NOMO-1 (cell line): Measurements from ENCODE around the gene SCN2A.
"Not testable (repeated sequence)": the region's sequence is repeated elsewhere in the genome, so short reads cannot be mapped to it uniquely, and the experiment has no call there.

Source experiments
- DNase-seq, 2 experiments: peaks; one replicate each; lab custom pipeline; 2025; ENCODE audit not compliant: unreplicated experiment in 2 of 2; lab: John Stamatoyannopoulos, UW

SCN2A gene

DNA sequence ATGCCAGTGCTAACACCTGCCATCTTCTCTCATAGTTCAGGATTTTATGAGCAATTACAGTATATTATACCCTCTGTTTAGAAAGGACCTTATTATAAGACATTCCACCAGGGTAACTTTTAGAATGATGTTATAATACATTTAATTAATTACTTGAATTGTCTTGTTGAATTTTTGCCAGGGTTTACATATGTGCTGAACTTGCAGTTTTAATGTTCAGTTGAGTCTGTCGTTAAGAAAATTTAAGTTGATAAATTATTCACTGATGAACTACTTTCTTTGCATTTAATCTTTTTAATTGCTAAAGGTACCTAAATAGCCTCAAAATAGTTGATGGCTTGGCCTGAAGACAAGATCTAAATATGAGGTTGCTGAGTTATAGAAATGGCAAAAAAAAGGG lies 68.1 kb downstream of the SCN2A start:
- DNase-seq: no peak

DNA sequence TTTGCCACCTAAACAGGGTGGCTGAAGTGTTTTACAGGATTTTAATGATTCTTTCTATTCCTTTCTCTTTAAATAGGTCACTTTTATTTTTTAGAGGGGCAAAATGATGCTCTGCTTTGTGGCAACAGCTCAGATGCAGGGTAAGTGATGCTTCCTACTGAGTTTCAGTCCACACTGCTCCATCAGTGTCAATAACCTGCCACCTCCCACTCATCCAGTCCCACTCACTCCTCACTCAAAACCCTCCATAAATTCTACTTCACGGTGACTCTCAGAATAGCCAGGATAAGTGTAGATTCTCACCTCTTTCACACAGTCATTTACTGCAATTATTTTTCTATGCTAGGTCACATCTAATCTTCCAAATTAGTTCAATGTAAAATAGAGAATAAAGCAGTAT lies 72.7 kb downstream of the SCN2A start:
- DNase-seq: no peak

DNA sequence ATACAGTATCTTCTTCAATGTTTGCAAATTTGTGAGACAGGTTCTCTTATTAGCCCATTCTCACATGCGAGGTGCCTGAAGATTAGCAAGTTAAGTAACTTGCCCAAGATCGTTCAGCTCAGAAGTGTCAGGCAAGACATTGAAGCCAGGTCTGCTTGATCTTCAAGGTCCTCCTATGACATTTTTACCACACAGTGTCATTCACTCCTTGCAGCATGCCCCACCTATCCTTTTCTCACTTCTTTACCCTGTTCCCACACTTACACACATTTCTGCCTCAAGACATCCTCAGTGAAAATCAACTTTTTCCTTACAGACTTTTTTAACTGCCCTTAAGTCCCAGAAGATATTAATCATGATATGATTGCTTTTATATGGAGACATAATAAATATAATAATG lies 73.8 kb downstream of the SCN2A start:
- DNase-seq: no peak

DNA sequence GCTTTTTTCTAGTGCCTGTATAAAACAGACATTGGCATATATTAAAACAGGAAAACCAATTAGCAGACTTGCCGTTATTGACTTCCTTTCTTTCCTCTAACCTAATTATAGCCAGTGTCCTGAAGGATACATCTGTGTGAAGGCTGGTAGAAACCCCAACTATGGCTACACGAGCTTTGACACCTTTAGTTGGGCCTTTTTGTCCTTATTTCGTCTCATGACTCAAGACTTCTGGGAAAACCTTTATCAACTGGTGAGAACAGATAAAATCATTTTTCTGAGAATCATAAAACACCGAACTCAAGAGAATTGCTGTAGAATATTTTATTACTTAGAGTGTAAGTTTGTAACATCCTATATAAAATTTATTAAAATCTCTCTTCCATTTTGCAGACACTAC lies 74.3 kb downstream of the SCN2A start:
- DNase-seq: no peak

DNA sequence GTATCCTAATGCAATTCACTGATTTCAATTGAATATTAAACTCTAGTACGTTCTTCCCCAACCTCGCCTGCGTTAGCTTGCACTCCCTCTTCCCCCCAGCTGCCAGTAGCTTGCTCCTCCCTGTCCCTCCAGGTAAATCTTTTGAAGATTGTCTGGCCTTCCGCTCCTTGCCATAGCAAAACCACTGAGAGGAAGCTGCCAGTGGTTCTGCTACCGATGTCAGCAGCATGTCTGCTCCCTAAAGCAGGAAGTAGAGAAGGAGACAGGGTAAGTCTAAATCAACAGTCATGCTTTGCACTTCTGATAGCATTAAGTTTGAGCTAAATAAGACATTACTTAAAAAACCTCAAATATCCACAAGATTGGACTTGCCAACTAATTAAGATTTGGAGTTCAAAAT lies 89.1 kb downstream of the SCN2A start:
- peak; percentile 7 to 24 for DNase-seq

DNA sequence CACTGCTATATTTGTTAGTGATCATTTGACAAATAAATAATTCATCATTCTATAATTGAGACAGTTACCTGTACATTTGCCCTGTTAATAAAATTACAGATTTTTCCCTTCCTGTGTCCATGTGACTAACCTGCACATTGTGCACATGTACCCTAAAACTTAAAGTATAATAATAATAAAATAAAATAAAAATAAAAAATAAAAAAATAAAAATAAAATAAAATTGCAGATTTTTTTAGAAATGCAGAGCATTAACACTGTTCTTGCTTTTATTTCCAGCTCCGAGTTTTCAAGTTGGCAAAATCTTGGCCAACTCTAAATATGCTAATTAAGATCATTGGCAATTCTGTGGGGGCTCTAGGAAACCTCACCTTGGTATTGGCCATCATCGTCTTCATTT lies 105.1 kb downstream of the SCN2A start:
- not testable (repeated sequence) for DNase-seq

DNA sequence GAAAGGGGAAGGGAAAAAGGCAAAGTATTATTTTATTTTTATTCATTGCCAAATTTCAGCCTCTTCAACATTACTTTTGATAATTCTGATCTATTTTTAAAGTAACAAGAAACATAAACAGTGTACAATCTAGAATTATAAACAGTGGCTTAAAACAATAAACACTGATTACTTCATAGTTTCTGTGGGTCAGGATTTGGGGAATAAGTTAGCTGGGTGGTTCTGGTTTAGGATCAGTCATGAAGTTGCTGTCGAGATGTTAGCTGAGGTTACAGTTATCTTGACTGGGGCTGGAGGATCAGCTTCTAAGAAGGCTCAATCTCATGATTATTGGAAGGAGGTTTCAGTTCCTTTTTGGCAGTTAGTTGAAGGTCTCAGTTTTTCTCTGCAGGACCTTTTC lies 109.2 kb downstream of the SCN2A start:
- DNase-seq: no peak

DNA sequence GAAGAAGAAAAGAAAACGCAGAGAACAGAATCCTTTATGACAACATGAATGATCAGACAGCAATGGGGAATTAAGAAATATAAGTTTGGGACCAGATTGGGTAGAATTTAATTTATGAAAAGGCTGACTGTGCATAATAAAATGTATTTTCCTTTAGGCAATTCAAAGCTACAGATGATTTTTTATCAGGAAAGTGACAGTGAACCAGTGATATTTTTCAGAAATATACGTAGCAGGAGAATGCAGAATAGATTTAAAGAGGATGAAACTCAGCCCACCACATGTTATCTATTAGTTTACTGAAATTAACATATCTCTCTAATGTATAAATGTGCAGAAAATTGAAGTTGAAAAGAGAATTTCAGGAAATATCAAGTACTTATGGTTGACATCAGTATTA lies 110.0 kb downstream of the SCN2A start:
- no peak for DNase-seq

DNA sequence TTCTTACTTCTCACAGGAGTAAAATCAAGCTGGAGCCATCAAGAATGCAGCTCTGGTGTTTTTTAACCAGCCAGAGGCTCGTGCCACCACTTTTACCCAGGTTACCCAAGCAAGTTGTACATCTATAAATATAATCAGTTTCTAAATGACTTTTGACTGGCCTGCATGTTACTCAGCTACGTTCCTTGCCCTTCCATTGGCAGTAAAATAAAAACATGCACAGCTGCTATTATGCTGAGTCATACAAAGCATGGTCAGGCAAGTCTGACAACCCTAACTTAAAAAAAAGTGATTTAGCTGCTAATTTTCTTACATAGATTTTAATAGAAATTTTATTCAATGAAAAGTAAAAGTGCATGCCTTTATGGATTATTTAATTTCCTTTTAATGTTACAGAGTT lies 118.5 kb downstream of the SCN2A start:
- DNase-seq: no peak

DNA sequence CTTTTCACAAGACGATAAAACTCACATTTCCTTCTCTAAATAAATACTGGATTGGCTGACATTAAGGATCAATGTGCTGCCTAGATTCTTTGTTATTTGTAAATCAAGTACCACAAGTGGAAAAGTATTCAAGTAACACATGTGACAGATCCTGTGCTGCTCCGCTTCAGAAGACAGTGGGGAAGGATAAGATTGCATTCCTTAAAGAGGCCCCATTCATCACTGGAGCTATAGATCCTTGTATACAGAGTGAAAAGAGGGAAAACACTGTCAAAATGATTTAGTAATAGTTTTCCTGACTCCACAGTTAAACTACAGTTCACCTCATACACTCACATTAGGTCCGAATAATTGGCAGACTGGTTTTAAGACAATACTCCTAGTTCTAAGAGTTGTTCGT lies 122.3 kb downstream of the SCN2A start:
- no peak for DNase-seq

DNA sequence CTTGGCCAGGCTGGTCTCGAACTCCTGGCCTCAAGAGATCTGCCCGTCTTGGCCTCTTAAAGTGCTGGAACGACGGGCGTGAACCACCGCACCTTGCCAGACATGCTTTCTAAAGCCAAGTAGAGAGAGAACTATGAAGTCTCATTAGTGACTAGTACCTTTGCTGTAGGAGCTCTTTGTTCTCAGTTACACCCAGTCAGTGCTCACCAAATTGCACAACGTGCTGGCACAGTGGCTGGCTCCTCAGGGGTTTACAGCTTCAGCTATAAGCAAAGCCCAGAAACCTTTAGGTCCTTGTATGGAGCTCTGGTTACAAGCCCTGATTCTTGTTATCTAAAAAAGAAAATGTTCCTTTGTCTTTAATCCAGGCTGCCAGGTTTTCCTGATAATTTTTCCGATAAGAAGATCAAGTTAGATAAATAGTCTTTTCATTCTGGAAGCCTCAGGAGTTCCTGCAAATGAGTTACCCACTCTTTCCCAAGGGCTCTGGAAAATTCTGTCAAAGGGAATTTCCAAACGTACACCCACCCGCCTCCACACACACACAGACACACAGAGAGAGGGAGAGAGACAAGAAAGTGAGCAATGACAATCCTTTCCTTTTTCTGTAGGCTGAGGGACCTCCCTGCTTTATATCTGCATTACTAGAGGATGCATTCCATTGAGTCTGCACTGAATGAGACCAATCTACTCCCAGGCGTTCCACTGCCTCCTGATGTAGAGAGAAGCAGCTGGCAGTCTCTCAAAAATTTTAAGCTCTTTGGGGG lies 130.1 kb downstream of the SCN2A start:
- DNase-seq: no peak

DNA sequence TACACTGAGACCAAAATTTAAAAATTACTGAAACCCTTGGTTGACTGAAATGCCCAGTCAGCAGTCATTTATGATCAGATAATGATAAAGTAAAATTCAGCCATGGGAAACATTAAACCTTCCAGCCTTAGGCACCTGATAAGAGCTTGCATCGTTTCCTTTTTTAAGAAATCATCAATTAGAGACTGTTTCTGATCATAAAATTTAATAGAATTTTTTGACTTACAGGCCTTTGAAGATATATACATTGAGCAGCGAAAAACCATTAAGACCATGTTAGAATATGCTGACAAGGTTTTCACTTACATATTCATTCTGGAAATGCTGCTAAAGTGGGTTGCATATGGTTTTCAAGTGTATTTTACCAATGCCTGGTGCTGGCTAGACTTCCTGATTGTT lies 130.7 kb downstream of the SCN2A start:
- DNase-seq: no peak

DNA sequence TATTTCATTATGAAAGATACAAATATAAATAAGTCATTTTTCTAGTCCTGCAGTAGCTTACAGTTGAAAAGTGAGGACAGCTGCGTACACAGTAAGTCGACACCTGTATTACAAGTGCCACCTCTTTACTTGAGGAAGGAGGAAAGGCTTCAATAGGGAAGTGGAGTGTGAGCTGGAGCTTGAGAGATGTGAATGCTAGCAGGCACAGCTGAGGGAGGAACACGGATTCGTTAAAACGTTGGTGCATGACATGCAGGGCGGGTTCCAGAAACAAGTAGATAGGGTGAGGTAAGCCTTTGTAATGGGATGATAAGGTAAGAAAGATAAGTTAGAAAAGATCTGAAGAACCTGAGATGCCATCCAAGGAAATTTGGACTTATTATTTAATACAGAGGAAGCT lies 132.1 kb downstream of the SCN2A start:
- DNase-seq: no peak

DNA sequence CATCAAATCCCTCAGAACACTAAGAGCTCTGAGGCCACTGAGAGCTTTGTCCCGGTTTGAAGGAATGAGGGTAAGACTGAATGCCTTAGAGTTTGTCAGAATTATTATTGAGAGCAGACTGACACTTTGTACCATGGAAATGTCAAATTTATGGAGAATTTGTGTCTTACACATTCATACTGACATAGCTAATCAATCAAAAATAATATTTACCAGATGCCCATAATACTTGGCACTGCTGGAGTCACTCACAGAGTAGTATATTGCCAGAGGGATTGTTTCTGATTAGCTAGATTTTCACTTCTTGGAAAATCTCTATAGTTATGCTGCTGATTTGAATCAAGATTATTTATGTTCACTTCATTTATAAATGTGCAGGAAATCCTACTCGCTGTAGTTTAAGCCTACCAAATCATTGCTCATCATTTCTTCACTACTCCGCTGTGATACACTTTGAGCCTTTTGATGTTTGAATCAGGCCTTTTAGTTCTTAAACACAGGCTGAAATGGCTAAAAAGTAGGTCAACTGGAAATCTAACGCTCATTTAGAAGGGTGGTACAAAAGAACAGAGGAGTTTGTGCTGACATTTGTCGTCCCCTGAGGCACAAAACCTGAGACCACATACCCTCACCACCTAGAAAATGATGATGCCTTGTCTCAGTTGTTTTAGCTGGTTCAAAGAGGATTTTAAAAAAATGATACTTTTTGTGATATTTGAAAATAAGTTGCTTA lies 134.2 kb downstream of the SCN2A start:
- no peak for DNase-seq

DNA sequence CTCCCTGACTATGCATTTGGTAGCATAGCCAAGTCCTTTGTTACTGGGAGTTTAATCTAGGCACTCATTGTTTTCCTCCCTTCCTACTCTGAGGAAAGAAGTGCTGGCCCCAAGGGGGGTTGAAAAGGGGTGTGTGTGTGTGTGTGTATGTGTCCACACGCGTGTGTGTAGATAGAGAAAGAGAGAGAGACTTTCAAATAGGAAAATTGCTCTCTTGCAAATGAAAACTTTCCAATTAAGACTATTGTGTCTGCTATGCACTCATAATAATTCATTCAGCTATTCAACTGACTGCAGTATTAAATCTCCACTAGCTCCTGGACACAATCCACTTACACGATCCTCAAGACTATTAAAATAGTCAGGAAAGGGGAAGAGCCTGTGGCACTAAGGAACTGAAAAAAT lies 137.4 kb downstream of the SCN2A start:
- DNase-seq: no peak

DNA sequence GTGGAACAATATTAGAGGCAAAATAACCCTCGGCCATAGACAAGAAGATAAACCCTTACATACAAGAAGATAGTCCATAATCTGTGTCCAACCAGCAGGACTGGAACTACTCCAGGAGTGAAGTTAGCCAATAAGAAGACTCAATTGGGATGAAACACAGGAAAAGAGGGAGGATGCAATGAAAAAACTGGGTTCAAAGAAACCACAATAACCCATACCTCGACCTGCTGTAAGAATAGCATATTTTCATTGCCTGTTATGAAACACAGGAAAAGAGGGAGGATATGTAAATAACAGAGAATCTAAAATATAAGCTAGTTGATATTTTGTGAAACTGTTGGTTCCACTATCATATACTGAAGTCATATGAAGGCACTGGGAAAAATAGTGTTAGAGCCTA lies 143.1 kb downstream of the SCN2A start:
- DNase-seq: no peak

DNA sequence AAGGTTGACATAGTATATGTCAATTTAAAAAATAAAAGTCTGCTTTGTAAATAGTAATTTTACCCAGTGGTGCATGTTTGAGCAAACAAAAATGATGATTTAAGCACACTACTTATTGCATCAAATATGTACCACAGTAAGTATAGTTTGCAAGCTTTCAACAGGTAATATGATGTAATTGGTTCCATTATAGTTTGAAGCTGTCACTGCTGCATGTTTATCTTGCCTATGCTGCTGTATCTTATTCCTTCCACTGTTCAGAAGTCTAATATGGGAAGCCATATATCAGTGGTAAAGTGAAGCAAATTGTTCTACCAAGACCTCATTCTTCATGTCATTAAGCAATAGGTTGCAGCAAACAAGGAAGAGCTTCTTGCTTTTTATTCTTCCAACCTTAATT lies 151.7 kb downstream of the SCN2A start:
- DNase-seq: no peak

DNA sequence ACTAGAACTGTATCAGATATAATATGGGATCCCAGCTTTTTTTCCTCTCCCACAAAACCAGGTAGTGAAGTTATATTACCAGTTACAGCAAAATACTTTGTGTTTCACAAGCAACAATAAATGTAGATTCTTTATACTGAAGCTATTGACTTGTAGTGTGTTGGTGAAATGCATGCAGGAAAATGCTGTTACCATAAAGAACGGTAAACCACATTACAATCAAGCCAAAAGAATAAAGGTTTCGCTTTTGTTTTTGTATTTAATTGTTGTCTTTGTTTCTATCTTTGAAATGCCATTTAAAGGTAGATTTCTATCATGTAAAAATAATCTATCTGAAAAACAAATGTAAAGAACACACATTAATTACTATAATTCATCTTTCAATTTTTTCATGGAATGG lies 152.6 kb downstream of the SCN2A start:
- DNase-seq: no peak

DNA sequence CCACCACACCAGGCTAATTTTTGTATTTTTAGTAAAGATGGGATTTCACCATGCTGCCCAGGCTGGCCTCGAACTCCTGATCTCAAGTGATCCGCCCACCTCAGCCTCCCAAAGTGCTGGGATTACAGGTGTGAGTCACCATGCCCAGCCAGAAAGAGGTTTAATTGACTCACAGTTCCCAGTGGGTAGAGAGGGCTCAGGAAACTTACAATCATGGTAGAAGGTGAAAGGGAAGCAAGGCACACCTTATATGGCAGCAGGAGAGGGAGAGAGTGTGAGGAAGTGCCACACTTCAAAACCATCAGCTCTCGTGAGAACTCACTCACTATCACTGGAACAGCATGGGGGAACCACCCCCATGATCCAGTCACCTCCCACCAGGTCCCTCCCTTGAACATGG lies 159.4 kb downstream of the SCN2A start:
- not testable (repeated sequence) for DNase-seq

DNA sequence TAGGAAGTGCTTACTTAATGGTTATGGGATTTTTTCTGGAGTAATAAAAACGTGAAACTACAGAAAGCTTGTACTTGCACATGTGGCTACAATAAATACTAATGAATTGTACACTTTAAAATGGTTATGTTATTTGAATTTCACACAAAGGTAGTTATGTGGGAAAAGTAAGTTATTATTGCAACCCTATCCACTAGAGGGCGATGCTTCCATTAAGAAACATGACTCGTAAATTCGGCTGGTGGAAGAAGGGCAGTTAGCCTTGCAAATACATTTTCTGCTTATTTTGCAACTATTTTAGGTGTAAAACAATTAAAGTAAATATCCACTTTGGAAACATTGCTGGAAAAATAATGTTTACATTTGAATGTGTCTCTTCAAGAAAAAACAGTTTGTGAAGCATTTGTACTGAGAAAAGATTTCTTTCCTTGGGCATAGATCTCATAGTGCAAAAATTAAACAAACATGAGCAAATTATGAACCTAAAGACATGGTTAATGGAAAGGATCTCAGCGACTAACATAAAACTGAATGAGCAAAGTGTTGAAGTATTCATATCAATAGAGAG lies 162.2 kb downstream of the SCN2A start:
- DNase-seq: peak in 1 of 2 experiments; percentile 40

DNA sequence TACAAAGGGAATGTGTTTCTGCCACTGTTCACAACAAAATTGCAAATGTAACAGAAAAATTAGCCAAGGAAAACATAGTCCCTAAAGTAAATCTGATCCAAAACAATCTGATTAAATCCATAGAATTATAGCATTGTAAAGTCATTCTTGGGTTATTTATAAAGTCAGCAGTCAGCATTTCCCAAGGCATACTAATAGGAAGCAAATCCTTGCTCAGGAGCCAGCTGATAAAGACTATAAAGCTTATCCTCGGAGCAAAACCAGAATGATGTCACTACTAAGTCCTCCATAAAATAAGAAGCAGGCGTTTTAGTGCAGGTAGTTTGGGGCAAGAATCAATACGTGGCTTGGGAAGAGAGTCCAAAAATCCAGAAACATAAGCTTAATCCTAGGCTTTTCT lies 162.9 kb downstream of the SCN2A start:
- DNase-seq: no peak

DNA sequence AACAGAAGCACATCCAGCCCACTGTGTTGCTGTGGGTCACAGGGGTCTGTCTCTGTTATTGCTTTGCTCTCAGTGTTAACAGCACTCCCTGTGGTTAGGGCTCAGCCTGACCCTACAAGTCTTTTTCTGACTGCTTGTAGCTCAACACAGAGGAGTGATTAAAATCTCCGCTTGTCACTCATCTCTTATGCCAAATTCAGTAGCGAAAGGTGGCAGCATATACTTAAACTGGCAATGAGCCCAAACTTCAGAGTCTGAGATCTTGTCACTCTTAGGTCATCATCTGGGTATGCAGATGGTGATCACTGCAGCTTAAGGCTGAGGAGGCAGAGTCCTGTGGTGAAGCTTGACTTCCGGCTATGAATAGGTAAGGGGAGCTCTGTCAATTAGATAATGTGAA lies 167.0 kb downstream of the SCN2A start:
- DNase-seq: no peak
